SH-SY5Y (cell line): ENCODE results near the gene RILPL2.

Experiments used
- GATA2 ChIP-seq: IDR thresholded peaks from 2 replicates; pipeline ENCODE4 v1.6.1; 2011; ENCODE audit warnings: mild to moderate bottlenecking, low read depth, low read length
- GATA3 ChIP-seq: IDR thresholded peaks from 2 replicates; pipeline ENCODE4 v1.6.1; 2011; ENCODE audit warnings: low read depth, mild to moderate bottlenecking, low read length, moderate library complexity

- TF ChIP-seq GATA2 (no peak), GATA3 (no peak)
Observed at GRCh38 chr12:123465084-123465483, 28.6 kb upstream of the RILPL2 start.
